Activated CD4-positive, alpha-beta T cell treated with anti-CD3 and anti-CD28 coated beads, Interleukin-2, Interleukin-6, amounts not matched to agents 100 ng/mL and 50 ng/mL, durations not matched to agents 16 hours and 8 hours (primary cell): ENCODE measurements around the gene ADK.

Source experiments
- DNase-seq: peaks from one replicate; pipeline ENCODE4 v3.0.0-alpha.2; 2020

ADK gene

DNA sequence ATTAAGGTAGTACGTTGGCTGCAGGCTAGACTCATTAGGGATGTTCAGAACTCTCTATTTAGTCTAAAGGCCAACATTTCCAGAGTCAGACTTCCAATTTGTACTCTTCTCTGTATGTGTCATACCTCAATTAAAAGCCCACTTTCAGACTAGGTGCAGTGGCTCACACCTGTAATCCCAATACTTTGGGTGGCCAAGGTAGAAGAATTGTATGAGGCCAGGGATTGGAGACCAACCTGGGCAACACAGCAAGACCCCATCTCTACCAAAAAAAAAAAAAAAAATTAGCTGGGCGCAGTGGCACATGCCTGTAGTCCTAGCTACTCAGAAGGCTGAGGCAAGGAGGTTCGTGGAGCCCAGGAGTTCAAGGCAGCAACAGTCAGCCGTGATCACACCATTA is 484.6 kb downstream of the ADK start:
- no peak for DNase-seq

GRCh38 chr10:74637685-74638084 is 486.7 kb downstream of the ADK start:
- DNase-seq, result no peak

GRCh38 chr10:74640134-74640921 is 489.3 kb downstream of the ADK start:
- no peak for DNase-seq

DNA sequence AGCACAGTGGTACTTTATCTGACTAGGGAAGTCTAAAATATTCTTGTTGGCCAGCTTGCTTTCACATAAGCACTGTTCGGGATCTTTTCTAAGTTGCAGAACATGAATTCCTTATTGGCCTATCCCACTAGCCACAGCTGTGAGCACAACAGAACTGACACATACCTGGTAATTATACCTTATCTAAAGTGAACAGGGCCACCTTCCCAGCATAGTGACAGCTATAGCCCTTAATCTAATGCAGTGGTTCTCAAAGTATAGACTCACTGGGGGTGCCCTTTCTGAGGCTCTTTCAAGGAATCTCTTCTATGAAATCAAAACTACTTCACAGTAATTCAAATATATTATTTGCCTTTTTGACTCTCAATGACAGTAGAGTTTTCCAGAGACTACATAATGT is 490.6 kb downstream of the ADK start:
- no peak for DNase-seq

- DNase-seq, result no peak
Observed at GRCh38 chr10:74642901-74643595, 492.0 kb downstream of the ADK start.

GRCh38 chr10:74643596-74643975 is 492.6 kb downstream of the ADK start:
- DNase-seq, result no peak

DNA sequence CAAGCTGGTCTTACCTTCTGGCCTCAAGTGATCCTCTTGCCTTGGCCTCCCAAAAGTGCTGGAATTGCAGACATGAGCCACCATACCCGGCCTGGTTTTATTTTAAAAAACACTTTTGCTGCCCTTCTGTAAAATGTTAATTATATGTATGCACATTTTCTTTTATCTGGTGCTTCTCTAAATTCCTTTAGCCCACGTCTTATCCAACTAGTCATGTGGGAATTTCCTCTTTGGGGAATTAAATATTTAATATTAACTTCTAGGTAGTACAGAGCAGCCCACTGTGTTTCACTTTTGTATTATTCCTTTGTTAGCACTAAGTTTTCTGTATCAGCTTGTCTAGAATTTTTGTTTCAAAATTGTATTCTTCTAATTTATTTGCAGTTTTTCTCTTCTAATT is 493.7 kb downstream of the ADK start:
- DNase-seq, result no peak

- no peak for DNase-seq
Observed at GRCh38 chr10:74645692-74646091, 494.7 kb downstream of the ADK start.

GRCh38 chr10:74650613-74651012 is 499.6 kb downstream of the ADK start:
- no peak for DNase-seq

GRCh38 chr10:74651565-74651964 is 500.5 kb downstream of the ADK start:
- DNase-seq, result no peak

GRCh38 chr10:74652664-74653063 is 501.6 kb downstream of the ADK start:
- no peak for DNase-seq

DNA sequence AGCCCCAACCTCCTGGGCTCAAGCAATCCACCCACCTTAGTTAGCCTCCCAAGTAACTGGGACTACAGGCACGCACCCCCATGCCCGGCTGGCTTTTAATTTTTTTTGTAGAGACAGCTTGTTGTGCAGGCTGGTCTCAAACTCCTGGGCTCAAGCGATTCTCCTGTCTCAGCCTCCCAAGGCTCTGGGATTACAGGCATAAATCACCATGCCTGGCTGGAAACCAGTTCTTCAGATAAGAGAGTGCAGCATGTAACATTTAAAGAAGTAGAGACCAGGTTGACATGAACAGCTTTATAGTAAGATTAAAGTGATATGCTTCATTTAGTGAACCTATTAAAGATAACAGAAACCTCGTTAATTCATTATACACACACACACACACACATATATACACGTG is 507.5 kb downstream of the ADK start:
- DNase-seq, result no peak

GRCh38 chr10:74662635-74663034 is 511.6 kb downstream of the ADK start:
- no peak for DNase-seq

- DNase-seq, result no peak
Observed at GRCh38 chr10:74669210-74669609, 518.2 kb downstream of the ADK start.

- no peak for DNase-seq
Observed at GRCh38 chr10:74671716-74672115, 520.7 kb downstream of the ADK start.

GRCh38 chr10:74672430-74673165 is 521.6 kb downstream of the ADK start:
- DNase-seq, result no peak

- DNase-seq, result no peak
Observed at GRCh38 chr10:74674927-74675326, 523.9 kb downstream of the ADK start.

DNA sequence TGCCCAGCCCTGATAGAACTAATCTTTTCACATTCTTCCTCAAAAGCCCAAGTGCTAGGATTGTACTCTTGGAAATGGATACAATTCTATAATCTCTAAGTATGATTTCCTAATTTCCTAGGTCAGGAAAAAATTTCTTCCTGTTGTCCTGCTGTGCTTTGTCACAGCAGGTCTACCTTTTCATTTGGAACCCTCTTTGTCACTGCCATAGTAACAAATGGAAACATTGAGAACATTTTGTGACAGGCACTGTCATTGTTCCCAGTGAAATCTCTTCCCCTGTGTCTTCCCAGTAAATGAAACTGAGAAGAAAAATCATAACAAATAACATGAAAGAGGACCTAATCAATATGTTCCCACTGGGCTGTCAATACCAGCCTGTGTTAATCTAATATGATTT is 524.5 kb downstream of the ADK start:
- DNase-seq, result no peak

DNA sequence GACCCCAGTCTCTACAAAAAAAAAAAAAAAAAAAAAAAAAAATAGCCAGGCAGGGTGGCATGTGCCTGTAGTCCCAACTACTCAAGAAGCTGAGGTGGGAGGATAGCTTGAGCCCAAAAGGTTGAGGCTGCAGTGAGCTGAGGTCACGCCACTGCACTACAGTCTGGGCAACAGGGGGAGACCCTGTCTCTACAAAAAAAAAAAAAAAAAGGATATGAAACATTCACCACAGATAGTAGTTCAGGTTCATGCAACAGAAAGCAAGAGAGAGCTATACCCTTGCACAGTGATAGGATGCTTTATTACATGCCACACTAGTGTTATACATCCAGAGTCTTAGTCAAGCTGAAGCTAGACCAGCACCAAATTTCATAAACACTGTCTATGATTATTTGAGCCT is 526.9 kb downstream of the ADK start:
- no peak for DNase-seq

DNA sequence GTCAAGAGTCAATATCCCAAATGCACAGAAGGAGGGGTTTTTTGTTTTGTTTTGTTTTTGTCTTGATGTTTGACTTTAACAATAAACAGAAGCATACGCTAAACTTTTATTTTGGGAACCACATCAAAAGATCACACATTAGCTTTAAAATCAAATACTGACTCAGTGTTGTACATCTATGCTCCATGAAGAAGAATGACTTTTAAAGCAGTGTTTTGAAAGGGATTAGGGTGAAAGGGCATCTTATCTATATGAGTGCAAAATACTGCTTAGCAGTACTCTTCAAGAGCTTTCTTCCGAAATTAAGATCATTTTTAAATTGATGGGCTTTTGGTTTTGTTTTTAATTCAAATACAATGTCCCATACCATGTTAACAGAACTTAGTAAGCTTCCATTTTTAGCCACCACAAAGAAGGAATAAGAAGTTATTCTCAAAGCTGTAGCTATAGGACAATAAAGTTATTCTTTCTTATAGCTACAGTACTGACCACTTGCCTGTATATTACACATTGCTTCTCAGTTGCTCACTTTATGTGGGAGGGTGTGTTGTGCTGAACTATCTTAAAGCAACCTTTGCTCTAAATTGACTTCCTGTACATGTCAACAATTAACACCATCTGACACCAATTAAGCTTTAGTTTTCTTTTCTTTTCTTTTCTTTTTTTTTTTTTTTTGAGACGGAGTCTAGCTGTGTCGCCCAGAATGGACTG is 531.1 kb downstream of the ADK start:
- DNase-seq, result no peak

DNA sequence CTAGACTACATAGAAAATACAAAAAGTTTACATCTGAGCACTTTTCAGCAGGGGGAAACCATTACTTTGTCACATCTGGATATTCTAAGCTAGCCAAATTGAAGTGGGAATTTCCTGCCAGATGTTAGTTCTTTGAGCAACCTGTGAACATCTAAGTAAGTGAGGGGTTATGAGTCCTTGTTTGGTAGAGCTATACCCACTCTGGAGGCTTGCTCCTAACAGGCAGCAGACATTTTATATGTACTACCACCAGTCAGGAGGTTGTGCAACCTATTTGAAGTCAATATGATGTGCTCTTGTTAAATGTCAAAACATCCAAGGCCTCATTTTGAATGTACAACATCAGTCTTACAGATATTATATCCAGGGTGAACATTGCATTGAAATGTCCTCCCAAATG is 532.0 kb downstream of the ADK start:
- DNase-seq, result no peak

DNA sequence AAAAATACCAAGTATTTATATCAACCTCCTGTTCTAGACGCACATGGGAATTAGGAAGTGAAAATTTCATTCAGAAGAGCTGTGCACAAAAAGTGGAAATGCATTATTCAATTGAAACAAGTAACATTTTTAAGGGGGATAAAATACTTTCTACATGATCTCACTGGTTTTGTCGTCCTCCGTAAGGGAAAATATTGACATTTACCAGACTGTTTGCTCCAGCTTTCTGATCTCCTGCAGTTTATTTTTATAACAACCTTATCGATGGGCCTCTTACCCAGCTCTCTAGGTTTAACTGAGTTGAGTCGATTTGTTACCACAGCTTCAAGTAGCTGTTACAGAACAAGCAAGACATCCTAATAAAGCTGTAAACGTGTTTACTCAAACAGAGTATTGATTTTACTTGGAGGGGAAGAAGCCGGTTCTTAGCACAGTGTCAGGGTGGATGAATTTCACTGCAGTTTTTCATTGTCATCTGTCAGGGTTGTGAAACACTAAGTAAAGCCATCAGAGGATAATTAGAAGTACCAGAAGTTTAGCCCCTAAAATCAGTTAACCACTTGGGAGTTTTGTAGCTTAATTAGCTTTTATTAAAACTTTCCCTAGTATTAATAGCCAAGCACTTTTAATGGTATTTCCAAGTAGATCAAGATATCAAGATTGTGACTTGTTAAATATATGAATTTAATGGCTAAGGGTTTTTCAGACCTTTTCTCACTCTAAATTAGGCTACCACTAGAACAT is 532.8 kb downstream of the ADK start:
- peak; percentile 3 for DNase-seq

GRCh38 chr10:74684462-74684861 is 533.4 kb downstream of the ADK start:
- DNase-seq, result no peak
